GM18511 (cell line): ENCODE measurements around the gene TSC22D4.
A peak's percentile ranks its signal among the peaks of the same experiment; 100 is the strongest.
"Not testable (repeated sequence)": the region's sequence is repeated elsewhere in the genome, so short reads cannot be mapped to it uniquely, and the experiment has no call there.

Source experiments
- ATAC-seq: cut with Tn5 transposase; IDR thresholded peaks from one replicate; pipeline ENCODE4 v1.9.1; 2021; ENCODE audit warnings: mild to moderate bottlenecking, moderate library complexity; ENCODE audit not compliant: unreplicated experiment

Gene TSC22D4

GRCh38 chr7:100476101-100476780, 2.8 kb downstream of the TSC22D4 start:
- no peak for ATAC-seq

GRCh38 chr7:100475549-100475948, 3.5 kb downstream of the TSC22D4 start:
- no peak for ATAC-seq

DNA sequence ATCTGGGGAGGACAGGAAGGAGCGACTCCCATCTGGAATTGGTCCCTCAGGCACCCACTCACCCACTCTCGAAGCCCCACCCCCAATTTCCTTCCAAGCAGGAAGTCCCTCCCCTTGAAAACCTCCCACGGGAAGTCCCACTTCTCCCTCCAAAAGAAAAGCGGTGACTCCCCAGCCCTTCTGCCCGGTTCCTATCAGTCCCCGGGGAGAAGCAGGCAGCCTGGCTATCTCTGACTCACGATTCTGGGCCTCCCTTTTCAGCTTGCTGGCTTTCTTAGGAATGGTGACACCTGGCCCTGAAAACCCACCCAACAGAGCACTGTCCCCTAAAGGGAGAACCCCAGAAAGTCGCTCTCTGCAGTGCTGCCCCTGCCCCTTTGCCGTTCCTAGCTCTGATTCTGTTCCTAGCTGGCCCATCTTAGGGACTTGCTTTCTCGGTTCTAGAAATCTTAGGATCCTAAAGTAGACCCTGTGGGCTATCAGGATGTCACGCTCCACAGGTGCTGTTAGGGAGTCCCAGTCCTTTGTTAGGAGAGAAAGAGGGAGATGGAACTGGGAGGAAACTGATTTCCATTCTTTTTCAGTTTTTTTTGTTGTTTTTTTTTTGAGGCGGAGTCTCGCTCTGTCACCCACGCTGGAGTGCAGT, 6.0 kb downstream of the TSC22D4 start:
- ATAC-seq, result no peak

DNA sequence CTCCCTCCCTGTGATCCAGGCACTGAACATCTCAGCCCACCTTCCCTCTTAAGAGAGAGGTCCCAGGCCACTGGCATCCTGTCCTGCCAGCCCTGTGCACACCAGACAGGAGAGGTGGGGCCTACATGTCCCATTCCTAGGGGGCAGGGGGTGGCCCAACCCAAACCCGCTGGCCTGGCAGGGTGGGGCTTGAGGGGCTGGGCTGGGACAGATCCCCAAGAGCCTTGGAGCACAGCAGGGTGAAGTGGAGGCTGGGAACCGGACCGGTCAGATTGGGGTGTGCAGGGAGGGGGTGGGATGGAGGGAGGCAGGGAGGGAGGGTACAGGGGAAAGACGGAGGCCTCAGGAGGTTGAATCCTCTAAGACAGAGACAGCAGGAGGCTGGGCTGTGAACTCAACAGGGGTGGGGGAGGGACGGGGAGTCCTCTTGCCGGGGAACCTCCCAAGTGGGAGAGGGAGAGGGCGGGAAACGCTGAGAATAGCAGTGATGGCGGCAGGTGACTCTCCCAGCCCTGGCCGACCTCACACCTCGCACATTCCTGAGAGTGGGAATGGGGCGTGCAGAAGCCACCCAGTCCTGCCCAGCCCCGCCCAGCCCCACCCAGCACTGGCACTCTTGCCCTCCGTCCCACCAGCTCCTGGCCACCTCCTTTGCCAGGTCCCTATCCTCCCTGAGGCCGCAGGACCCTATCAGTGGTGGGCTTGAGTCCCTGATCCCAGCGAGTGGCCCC, 6.7 kb downstream of the TSC22D4 start:
- no peak for ATAC-seq

DNA sequence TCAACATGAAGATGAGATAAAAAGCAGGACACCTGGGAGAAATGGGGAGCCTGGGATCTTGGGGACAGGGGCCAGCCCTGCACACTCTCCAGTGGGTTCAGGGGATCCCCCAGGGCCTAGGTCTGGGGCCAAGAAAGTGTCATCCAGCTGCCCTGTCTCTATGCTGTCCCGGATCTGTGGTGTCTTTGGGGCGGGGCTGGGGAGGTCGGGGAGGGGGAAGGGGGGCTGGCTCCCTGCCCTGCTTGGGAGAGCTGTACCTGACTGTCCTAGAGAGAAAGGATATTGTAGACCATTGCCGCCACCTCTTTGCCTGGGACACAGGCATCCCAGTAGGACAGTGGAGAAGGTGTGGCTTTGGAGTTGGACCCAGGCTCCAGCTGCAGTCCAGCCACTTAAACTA, 8.0 kb downstream of the TSC22D4 start:
- no peak for ATAC-seq

- peak; percentile 77 for ATAC-seq
Measured at GRCh38 chr7:100469227-100470044, 9.6 kb downstream of the TSC22D4 start.

DNA sequence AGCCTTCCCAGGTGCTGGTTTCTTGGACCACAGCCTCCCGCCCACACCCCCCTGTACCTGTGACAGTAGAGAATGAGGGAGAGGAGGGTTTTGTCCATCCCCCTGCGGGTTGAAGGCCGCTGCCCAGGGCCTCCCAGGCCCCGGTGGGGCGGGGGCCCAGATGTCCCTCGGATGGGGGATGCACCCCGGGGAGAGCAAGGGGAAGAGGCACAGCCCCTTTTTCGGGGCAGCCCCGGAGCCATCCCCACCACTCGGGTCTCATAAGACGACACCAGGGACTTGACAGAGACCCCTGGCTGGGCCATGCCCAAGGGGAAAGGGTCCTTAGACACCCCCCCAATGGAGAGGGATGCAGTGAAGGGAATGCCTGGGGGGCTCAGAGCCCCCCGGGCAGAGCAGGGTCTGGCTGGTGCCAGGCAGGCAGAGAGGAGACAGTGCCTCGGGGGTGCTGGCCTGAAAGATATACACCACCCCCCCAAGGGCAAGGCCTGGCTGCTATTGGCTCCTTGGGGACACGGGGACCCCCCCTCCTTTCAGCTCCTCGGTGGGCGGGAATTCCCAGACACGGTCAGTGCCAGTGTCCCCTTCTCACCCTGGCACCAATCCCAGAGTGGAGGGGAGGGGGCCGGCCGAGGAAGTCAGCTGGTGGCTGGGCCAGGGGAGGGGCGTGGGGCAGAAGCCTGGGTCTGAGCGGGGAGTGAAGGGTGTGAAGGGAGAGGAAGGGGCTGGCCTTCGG, 11.2 kb downstream of the TSC22D4 start:
- no peak for ATAC-seq

GRCh38 chr7:100466653-100467605, 12.1 kb downstream of the TSC22D4 start:
- no peak for ATAC-seq

- no peak for ATAC-seq
Measured at GRCh38 chr7:100465702-100466311, 13.2 kb downstream of the TSC22D4 start.

GRCh38 chr7:100465299-100465698, 13.7 kb downstream of the TSC22D4 start:
- no peak for ATAC-seq

DNA sequence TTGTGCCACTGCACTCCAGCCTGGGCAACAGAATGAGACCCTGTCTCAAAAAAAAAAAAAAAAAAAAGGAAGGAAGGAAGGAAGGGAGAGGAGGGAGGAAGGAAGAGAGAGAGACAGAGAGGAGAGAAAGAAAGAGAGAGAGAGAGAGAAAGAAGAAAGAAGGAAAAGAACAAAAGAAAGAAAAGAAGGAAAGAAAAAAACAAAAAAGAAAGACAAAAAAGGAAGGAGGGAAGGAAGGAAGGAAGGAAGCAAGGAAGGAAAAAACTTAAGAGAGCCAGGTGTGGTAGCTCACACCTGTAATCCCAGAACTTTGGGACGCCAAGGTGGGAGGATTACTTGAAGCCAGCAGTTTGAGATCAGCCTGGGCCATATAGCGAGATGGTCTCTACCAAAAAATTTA, 14.2 kb downstream of the TSC22D4 start:
- no peak for ATAC-seq

- no peak for ATAC-seq
Measured at GRCh38 chr7:100464210-100464660, 14.8 kb downstream of the TSC22D4 start, which contains the start of gene SPACDR. Gene SPACDR (minus strand): TSS chr7:100464260. CDS start chr7:100464025, 235 bp downstream.

GRCh38 chr7:100457033-100457432, 22.0 kb downstream of the TSC22D4 start:
- ATAC-seq, result no peak

GRCh38 chr7:100456562-100456961, 22.5 kb downstream of the TSC22D4 start:
- ATAC-seq, result no peak

GRCh38 chr7:100455206-100455605, 23.8 kb downstream of the TSC22D4 start:
- no peak for ATAC-seq

DNA sequence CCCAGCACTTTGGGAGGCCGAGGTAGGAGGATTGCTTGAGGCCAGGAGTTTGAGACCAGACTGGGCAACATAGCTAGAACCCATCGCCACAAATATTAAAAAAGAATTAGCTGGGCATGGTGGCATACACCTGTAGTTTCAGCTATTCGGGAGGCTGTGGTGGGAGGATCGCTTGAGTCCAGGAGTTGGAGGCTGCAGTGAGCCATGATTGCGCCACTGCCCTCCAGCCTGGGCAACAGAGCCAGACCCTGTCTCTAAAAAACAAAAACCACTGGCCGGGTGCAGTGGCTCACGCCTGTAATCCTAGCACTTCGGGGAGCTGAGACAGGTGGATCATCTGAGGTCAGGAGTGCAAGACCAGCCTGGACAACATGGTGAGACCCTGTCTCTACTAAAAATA, 25.2 kb downstream of the TSC22D4 start:
- not testable (repeated sequence) for ATAC-seq

DNA sequence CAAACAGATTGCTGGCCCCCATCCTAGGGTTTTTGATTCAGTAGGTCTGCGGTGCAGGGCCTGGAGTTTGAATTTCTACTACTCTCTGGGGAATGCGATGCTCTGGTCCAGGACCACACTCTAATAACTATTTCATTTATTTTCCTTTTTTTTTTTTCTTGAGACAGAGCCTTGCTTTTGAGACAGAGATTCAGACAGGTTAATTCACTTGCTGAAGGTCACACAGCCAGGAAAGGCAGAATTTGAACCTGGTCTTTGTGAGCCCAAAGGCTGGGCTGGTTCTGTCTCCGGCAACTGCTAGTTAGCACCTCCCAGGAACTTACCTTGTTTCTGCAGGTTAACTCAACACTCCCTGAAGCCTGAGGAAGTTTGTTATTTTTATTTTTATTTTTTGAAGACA, 26.5 kb downstream of the TSC22D4 start:
- no peak for ATAC-seq

GRCh38 chr7:100449190-100449795, 29.7 kb downstream of the TSC22D4 start:
- no peak for ATAC-seq
